Stimulated activated naive CD4-positive, alpha-beta T cell treated with Interleukin-2 at 50 U/mL for 16 hours (primary cell): ENCODE measurements around the gene ADAMTSL1.

Source experiments
- DNase-seq: peaks from one replicate; lab custom pipeline; 2025; lab: John Stamatoyannopoulos, UW

The ADAMTSL1 gene

DNA sequence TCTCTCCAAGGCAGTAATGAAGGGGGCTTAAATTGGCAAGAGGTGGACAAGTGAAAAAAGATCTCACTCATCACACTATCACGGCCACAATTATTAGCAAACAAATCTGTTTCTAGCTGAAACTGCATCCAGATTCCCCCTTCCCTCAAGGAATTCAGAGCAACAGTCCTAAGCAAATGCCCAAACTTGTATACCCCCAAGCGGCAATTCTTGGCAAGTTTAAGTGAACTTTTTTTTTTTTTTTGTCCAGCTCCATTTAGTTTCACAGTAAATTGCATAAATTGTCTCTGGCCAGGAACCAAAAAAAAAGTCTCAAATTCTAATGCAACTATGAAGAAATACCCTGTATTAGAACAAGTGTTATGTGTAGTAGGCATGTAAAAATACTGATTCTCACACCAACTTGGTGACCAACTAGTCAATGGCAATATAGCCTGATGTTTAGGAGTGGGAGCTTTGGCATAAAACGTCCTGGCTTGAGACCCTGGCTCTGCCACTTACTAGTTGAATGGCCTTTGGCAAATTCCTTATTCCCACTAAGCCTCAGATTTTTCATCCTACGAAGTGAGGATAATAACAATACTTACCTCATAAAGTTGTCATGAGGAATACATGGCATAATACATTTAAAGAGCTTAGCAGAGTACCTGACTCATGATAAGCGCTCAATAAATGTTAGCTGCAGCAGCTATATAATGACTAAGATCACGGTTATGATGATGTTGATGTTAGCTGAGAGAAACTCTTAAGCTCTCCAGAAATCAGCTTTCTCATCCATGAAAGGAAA, 193.2 kb downstream of the ADAMTSL1 start:
- DNase-seq = no peak

DNA sequence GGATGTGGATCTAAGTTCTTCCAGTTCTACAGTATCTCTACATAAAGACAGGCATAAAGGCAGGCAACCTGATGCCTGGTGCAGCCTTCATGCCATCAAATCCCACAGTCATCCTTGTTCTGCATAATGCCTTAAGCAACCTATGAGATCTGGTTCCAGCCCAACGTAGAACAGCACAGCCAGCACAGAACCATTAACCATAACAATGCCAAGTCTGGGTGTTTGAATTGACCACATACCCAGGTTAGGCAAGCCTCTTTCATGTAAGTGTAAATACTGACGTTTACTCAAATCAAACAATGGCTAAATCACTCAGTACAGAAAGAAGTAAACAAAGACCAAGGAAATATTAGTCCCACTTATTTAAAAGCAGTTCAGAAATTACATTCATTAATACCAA, 195.0 kb downstream of the ADAMTSL1 start:
- DNase-seq = no peak

- no peak for DNase-seq
These were observed 198.8 kb downstream of the ADAMTSL1 start for GRCh38 chr9:18672706-18673105.

DNA sequence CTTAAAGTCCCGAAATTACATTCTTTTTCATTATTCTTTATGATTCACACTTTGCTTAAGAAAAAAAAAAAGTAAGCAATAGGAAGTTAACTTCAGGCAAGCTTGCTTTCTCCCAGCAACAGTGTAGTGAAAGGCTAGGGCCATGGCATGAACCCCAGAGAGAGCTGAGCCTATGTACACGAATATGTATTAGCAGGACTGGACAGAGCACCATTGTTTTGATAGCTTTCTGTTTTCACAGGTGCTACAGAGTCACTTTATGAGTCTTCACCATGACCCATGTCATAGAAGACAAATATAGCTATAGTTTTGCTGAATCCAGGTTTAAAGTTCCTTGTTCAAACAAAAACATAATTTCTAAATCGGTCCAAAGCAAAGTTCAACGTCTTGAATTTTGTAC, 199.2 kb downstream of the ADAMTSL1 start:
- no peak for DNase-seq

DNA sequence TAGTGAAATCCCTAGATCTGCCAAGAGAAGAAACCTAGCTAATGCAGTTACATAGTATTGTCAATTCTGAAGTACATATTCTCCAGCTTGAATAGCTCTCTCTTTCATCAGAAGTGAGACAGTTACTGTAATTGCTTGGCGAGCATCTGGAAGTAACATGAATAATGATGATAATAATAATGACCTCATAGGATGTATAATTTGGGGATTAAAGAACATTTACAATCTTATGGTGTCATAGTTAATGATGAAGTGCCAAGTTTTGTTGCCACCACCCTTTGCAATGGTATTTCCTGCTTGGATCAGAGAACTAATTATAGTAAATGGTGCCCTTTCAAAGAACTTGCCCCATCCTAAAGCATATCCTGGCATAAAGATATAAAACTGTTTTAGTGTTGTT, 201.4 kb downstream of the ADAMTSL1 start:
- DNase-seq = no peak

- no peak for DNase-seq
These were observed 202.0 kb downstream of the ADAMTSL1 start for GRCh38 chr9:18675973-18676372.

GRCh38 chr9:18676525-18676924, 202.6 kb downstream of the ADAMTSL1 start:
- DNase-seq = no peak

- DNase-seq = no peak
These were observed 205.1 kb downstream of the ADAMTSL1 start for GRCh38 chr9:18678821-18679590.

DNA sequence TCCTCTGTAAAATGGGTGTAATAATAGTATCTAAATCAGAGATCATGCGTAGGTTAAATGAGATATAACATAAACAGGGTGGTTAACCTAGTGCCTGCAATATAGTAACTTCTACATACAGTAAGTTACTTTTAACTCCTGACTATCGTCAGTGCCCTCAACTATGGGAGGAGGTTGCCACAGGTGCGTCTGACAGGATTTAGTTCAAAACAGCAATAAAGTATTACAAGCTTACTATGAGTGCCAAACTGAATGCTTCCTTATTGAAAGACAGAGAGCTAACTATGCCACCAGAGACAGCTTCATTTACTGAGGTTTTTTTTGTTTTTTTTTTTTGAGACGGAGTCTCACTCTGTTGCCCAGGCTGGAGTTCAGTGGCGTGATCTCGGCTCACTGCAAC, 209.0 kb downstream of the ADAMTSL1 start:
- DNase-seq = no peak

DNA sequence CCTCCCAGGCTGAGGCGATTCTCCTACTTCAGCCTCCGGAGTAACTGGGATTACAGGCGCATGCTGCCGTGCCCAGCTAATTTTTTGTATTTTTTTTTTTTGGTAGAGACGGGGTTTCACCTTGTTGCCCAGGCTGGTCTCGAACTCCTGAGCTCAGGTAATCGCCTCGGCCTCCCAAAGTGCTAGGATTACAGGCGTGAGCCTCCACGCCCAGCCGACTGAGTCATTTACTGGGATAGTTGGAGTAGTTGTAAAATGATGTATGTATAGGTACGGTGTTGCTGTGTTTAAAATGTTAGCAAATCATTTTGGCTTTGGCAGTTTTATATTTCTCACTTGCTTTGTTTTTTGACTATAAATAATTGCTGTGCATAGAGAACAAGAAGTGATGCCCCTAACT, 209.4 kb downstream of the ADAMTSL1 start:
- DNase-seq = no peak

DNA sequence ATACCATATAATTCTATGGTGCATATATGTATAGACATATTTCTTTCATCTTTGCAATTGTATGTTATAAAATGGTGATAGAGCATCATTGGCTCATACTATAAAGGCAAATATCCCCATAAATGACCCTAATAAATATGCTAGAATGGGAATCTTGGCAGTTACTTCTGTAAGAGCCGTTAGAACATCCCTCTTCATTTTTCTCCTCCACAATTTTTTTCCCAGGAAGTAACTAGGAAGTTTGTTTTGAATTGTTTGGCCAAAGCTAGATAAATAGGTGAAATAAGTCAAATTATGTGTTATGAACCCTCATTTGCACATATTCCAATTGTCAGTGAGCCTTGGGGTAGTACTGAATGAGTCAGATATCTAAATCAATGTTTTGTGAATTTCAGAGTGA, 209.9 kb downstream of the ADAMTSL1 start:
- DNase-seq = no peak

GRCh38 chr9:18684593-18685317, 210.8 kb downstream of the ADAMTSL1 start:
- no peak for DNase-seq

- no peak for DNase-seq
These were observed 214.9 kb downstream of the ADAMTSL1 start for GRCh38 chr9:18688581-18689565.

DNA sequence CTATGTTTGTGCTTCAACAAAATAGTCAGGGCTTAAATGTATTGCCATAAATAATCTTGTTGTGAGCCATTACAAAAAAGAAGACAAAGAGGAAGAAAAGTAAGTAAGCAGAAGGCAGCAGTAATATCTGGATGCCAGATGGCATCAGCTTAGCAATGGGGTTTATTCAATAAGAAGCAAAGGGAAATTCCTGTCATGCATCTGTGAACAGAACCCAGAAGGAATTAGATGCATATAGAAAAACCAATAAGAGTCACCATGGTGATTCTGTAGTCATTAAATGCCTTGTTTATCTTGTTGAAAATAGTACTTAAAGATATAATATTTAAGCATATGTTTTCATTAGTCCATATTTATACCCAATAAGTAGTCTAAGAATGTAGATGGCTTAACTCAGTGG, 216.0 kb downstream of the ADAMTSL1 start:
- DNase-seq = no peak

DNA sequence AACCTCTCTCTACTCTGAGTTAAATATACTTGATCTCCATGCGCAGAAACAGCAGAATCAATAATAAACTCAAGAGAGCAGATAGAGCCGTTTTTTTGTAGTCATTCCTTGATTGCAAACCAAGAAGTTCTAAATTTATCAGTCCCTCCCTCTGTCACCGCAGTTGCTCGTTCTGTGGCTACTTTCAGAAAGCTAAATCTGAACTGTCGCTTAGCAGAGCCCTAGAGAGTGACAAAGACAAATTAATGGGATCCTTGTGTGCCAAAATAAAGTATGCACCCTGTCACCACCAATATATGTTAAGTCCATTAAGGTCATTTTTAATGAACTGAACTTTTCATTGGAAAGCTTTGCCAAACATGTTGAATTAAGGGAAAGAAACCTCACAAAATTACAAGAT, 218.3 kb downstream of the ADAMTSL1 start:
- no peak for DNase-seq

DNA sequence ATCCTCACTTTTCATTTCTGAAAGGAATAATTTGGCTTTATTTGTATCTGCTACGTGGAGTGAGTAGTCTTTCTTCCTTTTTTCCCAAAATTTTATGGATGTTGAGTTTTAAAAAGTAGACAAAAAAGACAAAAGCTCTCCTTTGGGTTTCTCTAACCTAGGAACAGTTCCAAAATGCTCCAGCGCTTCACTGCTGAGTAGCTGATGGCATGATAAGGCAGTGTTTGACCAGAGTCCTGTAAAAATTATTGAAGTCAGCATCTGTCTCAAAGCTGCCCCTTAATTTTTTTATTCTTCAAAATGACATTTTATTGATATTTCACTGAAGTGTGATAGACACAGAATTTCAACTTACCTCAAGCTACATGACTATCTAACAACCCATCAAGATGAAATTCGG, 219.0 kb downstream of the ADAMTSL1 start:
- no peak for DNase-seq

DNA sequence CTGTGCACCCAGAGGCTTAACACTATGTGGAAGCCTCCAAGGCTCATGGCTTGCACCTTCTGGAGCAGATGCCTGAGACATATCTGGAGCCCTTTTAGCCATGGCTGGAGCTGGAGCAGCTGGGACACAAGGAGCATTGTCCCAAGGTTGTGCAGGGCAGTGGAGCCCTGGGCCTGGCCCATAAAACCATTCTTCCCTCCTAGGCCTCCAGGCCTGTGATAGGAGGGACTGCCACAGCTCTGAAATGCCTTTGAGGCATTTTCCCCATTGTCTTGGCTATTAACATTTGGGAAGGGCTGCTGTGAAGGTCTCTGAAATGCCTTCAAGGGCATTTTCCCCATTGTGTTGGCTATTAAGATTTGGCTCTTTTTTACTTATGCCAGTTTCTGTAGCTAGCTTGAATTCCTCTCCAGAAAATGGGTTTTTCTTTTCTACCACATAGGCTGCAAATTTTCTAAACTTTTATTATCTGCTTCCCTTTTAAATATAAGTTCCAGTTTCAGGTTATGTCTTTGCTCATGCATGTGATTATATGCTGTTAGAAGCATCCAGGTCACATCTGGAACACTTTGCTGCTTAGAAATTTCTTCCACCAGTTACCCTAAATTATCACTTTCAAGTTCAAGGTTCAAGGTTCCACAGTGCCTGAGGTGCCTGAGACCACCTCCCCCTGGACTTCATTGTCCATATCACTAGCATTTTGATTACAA, 221.2 kb downstream of the ADAMTSL1 start:
- no peak for DNase-seq

- DNase-seq = no peak
These were observed 225.0 kb downstream of the ADAMTSL1 start for GRCh38 chr9:18698992-18699391.

- no peak for DNase-seq
These were observed 225.8 kb downstream of the ADAMTSL1 start for GRCh38 chr9:18699764-18700163.

GRCh38 chr9:18700714-18701113, 226.8 kb downstream of the ADAMTSL1 start:
- DNase-seq = no peak
